HL-60/S4 treated with retinoic acid at 250 ng/mL for 4 days and 3 days (cell line): ENCODE data around the gene RALB.
"Not testable (repeated sequence)": the region's sequence is repeated elsewhere in the genome, so short reads cannot be mapped to it uniquely, and the experiment has no call there.

Experiments
- in situ Hi-C: fragments of 300-500 bp; cut with MboI; formaldehyde crosslinking; loops from 2 replicates; pipeline ENCODE4 v1.7.0; 2022; ENCODE audit warnings: low sequenced_read_pairs

Gene RALB

DNA sequence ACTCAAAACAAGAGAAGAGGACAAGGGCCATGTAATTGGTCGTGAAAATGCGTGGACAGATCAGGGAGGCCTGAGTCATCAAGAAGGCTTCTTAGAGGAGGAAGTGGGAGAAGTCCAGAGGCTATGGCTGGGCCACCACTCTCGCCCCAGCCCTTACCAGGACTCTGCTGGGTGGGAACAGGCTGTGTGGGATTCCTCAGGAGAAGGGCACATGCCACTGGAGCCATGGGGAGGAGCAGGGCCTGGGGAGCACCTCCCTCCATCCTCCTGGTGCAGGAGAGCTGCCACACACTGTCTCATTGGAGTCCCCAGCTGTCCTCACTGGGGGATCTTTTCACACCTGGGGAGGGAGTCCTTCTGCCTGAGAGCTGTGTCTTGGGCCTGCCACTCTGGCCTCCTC, 9.4 kb upstream of the RALB start:
- in situ Hi-C loops = no loop called here

GRCh38 chr2:120243875-120244553, 8.6 kb upstream of the RALB start:
- in situ Hi-C loops = no loop called here

- in situ Hi-C loops = no loop called here
Observed at GRCh38 chr2:120244656-120245519, 7.8 kb upstream of the RALB start.

DNA sequence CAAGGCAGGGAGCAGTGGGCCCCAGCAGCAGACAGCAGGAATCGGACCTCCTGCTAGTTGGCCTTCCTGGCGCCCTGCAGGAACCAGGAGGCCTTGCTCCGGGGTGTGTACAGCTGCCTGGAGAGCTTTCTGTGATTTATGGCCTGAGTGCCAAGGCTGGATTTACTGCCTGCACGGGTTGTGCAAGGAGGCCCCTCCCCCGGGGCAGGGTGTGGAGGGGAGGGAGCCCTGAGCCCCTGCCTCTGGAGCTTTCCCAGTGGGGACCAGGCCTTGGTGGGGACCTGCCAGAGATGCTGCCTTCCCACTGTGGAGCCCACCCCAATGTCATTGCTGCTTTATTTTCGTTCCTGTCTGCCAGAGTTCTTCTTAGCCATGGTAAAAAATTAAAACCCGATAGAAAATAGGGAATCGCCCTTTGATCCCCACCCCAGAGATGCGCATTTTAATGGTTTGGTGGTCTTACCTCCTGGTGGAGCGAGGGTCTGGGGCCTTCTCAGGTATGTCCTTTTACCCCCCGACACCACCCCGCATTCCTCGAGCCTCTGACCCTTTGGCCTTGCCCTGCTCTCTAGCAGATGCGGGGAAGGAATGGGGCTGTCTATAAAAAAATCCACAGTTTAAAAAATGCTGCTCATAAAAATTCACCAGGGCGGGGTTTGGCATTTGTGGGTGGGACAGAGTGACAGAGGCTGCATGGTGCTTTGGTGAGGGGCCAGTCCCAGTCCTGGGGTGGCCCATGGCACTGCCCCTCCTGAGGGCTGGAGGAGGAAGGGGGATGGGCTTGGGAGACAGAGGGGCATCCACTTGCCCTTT, 6.9 kb upstream of the RALB start:
- in situ Hi-C loops = no loop called here

DNA sequence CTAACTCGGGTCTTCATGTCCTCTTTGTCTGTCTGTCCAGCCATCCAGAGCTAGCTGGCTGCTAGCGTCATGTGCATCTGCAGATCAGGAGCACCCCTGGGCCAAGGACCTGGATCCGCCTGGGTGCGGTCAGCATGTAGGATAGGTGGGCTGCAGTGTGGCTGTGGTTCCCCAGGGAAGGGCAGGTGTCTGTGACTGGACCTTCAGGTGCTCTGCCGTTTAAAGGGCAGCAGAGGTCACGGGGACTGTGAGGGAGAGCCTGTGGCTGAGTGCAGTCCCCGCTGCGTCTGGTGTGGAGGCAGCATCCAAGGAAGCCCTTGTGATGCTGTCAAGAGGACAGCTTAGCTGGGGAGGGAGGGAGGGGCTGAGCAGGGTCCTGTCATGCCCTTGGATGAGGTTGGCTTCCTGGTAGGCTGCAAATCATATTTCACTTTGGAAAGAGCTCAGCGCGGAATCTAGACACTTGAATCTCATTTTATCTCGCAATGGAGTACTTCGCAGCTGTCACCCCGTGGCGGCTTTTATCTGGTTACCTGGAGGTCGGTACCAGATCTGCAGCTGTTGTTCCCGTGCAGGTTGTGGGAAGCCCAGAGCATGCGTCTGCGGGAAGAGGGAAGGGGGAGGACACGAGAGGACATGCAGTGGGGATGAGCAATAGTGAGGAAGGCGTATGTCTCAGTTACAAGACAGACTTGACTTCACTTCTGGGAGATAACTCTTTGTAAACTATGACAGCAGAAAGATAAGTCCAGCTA, 5.9 kb upstream of the RALB start:
- in situ Hi-C loops = no loop called here

DNA sequence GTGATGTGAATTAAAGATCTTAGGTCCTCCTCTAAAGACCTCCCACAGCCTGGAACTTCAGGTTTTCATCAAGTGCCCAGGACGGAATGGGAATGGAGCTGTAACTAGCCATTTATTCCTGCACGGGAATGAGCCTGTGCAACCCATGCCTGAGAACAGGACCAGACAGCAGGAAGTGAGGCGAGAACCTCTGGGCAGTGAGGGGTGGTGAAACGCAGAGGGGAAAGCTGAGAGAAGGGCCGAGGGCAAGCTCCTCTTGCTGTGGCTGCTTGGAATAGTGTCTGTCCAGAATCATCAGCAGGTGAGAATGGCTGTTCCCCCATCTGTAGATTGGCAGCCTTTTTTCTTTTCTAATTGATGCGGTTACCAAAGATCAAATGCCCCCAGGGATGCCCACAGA, 4.8 kb upstream of the RALB start:
- in situ Hi-C loops = no loop called here

DNA sequence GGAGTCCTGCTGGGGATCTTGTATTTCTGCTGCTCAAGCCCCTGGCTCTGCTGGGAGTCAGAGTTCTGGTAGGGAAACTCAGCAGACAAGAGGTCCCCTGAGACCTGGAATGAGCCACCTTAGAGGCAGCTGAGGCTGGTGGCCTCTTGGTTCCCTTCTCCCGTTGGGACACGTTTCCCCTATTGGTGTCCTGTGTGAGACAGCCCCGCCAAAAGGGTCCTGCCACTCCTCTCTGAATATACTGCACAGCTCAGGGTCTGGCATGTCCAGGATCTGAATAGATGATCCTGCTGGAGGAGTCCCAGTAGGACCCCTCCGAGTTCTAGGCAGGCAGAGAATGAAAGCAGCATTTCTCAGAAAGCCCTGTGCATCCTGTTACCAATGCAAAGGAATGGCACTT, 2.0 kb upstream of the RALB start:
- in situ Hi-C loops = no loop called here

DNA sequence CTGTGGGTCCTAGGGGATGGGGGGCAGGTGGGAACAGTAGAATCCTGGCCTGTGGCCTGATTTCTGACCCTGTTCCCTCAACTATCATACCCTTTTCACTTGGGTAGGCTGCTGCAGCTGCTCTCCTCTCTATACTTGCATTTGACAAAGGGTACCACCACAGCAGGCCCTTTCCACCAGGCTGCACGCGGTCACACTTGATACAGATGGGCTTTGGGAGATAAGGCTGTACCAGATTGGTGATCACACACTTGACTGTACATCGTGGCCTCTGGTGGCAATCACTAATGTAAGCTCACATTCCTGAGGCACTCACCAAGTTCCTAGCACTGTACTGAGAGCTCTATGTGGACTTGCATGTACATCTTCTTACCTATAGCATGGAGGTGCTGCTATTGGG, 1.6 kb upstream of the RALB start:
- in situ Hi-C loops = no loop called here

GRCh38 chr2:120251880-120252224, 800 bp upstream of the RALB start:
- in situ Hi-C loops = no loop called here

GRCh38 chr2:120253021-120253882, 600 bp downstream of the RALB start:
- in situ Hi-C loops = no loop called here

DNA sequence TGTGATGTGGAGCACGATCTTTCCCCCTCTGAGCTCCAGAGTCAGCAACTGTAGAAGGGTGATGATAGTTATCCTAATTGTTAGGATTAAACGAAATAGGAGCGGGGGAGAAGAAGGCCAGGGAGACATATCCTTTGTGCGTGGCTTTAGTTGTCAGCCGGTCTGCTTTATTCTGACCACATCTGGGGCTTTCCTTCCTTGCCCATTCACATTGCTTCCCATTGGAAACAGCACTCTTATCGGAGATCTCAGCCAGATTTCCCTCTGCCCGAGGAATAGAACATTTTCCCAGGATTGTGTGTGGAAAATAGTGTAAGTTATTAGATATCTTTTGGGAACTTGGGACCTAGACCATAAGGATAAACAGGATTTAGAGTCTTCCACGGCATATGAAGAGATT, 1.5 kb downstream of the RALB start:
- in situ Hi-C loops = no loop called here

- in situ Hi-C loops = no loop called here
Observed at GRCh38 chr2:120255071-120255470, 2.4 kb downstream of the RALB start.

- in situ Hi-C loops = no loop called here
Observed at GRCh38 chr2:120255986-120256650, 3.5 kb downstream of the RALB start.

GRCh38 chr2:120256651-120257000, 4.0 kb downstream of the RALB start:
- in situ Hi-C loops = no loop called here

DNA sequence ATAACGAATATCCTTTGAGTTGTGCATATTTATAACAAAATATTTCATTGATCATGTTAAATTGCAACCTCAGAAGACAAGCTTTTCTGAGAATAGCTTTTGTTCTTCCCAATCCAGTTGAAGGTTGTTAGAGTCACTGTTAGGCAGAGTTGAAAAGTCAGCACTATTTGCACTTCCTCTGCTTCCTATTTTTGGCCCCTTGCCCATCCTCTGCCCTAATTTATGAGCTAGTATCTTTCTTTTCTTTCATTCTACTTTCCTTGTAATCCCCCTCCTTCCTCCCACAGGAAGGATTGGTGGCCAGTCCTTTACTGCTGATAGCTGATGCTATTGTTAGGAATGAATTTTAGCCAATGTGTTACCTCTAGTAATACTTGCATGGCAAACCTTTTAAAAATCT, 4.9 kb downstream of the RALB start:
- in situ Hi-C loops = no loop called here

DNA sequence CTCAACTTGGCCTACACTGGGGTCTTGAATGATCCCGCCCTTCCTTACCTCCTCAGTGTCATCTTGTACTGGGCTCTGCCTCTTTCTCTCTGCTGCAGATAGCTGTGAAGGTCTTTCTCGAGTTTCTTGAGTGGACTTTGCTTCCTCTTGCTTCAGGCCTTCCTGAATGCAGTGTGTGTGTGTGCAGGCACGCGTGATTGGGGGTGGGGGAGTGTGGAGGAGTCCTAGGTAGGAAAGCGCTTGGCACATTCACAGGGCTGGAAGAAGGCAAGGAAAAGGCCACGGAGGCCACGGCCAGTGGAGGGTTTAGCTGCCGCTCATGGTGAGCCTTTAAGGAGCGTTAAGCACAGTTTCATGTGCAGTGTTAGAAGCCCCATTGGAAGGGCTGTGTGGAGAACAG, 5.5 kb downstream of the RALB start:
- in situ Hi-C loops = no loop called here

GRCh38 chr2:120259939-120260338, 7.3 kb downstream of the RALB start:
- in situ Hi-C loops = not testable (repeated sequence)

DNA sequence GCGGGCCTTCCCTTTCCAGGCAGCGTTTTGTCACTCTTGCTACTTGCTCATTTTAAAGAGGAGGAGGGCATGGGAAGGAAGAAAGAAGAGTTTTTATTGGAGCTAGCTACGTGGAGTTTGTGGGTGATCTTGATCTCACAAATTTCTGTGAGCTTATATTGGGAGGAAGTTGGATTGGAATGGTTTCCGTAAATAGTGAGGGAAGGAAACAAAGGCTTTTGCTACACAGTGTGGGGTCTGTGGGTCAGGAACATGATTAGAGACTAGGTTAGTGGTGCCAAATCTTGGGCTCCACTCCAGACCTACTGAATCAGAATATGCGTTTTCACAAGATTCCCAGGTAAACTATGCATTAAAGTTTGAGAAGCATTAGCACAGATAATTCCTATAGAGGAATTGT, 8.1 kb downstream of the RALB start:
- in situ Hi-C loops = no loop called here

DNA sequence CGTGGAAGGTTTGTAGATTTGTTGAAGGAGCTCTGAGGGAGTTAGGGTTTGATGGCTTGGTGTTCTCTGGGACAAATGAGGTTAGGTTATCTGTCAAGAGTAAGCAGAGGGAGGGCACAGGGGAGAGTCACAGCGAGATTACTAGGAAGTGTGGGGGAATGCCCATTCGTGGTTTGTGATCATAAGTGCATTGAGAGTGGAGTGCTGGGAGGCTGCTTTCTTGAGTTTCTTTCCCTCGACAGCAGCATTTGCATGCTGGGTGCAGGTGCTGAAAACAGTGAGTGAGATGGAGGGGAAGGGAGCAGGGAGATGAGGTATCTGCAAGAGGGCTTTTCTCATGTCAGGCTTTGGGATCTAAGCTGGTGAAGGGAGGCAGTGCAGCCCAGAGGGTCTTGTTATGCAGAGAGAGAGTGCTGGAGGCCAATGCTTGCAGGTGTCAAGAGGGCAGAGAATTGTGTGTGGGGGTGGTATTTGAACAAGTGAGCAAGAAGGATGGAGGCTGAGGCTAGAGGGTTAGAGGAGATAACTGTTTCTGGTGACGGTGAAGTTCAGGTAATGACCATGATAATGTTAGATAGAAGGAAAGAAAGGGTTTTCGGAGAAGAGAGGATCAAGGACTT, 8.8 kb downstream of the RALB start:
- in situ Hi-C loops = no loop called here
